GM10266 (cell line): ENCODE data around the gene GTF2F2.

Experiments used
- DNase-seq: peaks from one replicate; pipeline ENCODE4 v3.0.0; 2012; ENCODE audit errors: extremely low spot score
- CTCF ChIP-seq: IDR thresholded peaks from 2 replicates; pipeline ENCODE4 v1.5.1; 2012; ENCODE audit warnings: mild to moderate bottlenecking, low read depth; ENCODE audit not compliant: control insufficient read depth, insufficient read depth; ENCODE audit errors: missing control alignments

The GTF2F2 gene

GRCh38 chr13:45107539-45107938 is 12.8 kb upstream of the GTF2F2 start:
- TF ChIP-seq CTCF = no peak
- no peak for DNase-seq

- DNase-seq = no peak
Measured at GRCh38 chr13:45108716-45109101, 11.6 kb upstream of the GTF2F2 start.

GRCh38 chr13:45109102-45109720 is 11.1 kb upstream of the GTF2F2 start:
- no peak for TF ChIP-seq CTCF
- DNase-seq = peak; percentile 27

More at GRCh38 chr13:45108716-45109101, 11.6 kb upstream of the GTF2F2 start:
- TF ChIP-seq CTCF = no peak

- no peak for TF ChIP-seq CTCF
- no peak for DNase-seq
Measured at GRCh38 chr13:45113233-45114224, 6.8 kb upstream of the GTF2F2 start.

GRCh38 chr13:45119469-45119990 is 780 bp upstream of the GTF2F2 start:
- DNase-seq = peak; percentile 48
- no peak for TF ChIP-seq CTCF

GRCh38 chr13:45120967-45121831 is 889 bp downstream of the GTF2F2 start:
- DNase-seq = peak; percentile 12
- TF ChIP-seq CTCF = no peak
